ENCODE measurements around the gene NKX2-2.

Gene NKX2-2

GRCh38 chr20:21507400-21508229 lies 6.2 kb downstream of the NKX2-2 start:
- POLR2A ChIA-PET, result no interaction called here
- no peak for TF ChIP-seq CTCF (IDR thresholded peaks at IDR 0.05; ENCODE audit: insufficient read depth, low read length, missing control alignments)

GRCh38 chr20:21505810-21506530 lies 7.9 kb downstream of the NKX2-2 start:
- no peak for DNase-seq (ENCODE audit: low read depth, low spot score)
- TF ChIP-seq CTCF (IDR thresholded peaks at IDR 0.05; ENCODE audit: insufficient read depth, low read length, missing control alignments), result peak; percentile 78
- H3K4me3 ChIP-seq (ENCODE audit: low read depth, low read length), result peak overlapping the region; percentile 51
- CTCF ChIA-PET, result interaction anchor here (0.9 to 19.9 kb wide), 37 partner anchors 10 to 681 kb away, joined by 3 to 374 read pairs (median 4); no protein-coding TSS in a partner anchor
- POLR2A ChIA-PET, result no interaction called here

More at GRCh38 chr20:21507400-21508229, 6.2 kb downstream of the NKX2-2 start:
- CTCF ChIA-PET, result interaction anchor here (0.7 to 19.9 kb wide), 8 partner anchors 13 to 671 kb away, joined by 3 to 374 read pairs (median 4); no protein-coding TSS in a partner anchor
- no peak overlapping the region for H3K4me3 ChIP-seq (ENCODE audit: low read depth, low read length)
- no peak for DNase-seq (ENCODE audit: low read depth, low spot score)

GRCh38 chr20:21505161-21505809 lies 8.6 kb downstream of the NKX2-2 start:
- H3K4me3 ChIP-seq (ENCODE audit: low read depth, low read length), result peak overlapping the region; percentile 51
- no peak for DNase-seq (ENCODE audit: low read depth, low spot score)
- peak; percentile 94 for TF ChIP-seq CTCF (IDR thresholded peaks at IDR 0.05; ENCODE audit: insufficient read depth, low read length, missing control alignments)
- ChIA-PET CTCF (interaction anchor here (0.7 to 19.9 kb wide), 42 partner anchors 9 to 680 kb away, joined by 3 to 374 read pairs (median 5); partner anchors contain the start of gene NKX2-2), POLR2A (no interaction called here)

- ChIA-PET POLR2A (no interaction called here), CTCF (interaction anchor here (0.6 to 19.9 kb wide), 33 partner anchors 8 to 672 kb away, joined by 3 to 374 read pairs (median 5); partner anchors contain the start of gene NKX2-2)
- DNase-seq (ENCODE audit: low read depth, low spot score), result no peak
- H3K4me3 ChIP-seq (ENCODE audit: low read depth, low read length), result no peak overlapping the region
- no peak for TF ChIP-seq CTCF (IDR thresholded peaks at IDR 0.05; ENCODE audit: insufficient read depth, low read length, missing control alignments)
Measured at GRCh38 chr20:21504323-21504722, 9.5 kb downstream of the NKX2-2 start.

- no peak overlapping the region for H3K4me3 ChIP-seq (ENCODE audit: low read depth, low read length)
- TF ChIP-seq CTCF (IDR thresholded peaks at IDR 0.05; ENCODE audit: insufficient read depth, low read length, missing control alignments), result no peak
- CTCF ChIA-PET, result interaction anchor here (0.8 to 19.9 kb wide), 12 partner anchors 8 to 666 kb away, joined by 3 to 374 read pairs (median 4); no protein-coding TSS in a partner anchor
- DNase-seq (ENCODE audit: low read depth, low spot score), result peak; percentile 10
- POLR2A ChIA-PET, result no interaction called here
Measured at GRCh38 chr20:21503345-21503744, 10.5 kb downstream of the NKX2-2 start.
